Measurements from ENCODE around the gene HSPA1A. TPM values are rescaled to one million over a fixed set of nuclear protein-coding genes. Genes with fewer than 3 reads are reported as not detected.
"Not testable (repeated sequence)": the region's sequence is repeated elsewhere in the genome, so short reads cannot be mapped to it uniquely, and the experiment has no call there.

HSPA1A gene
- total and polyA plus RNA-seq, 9 of the 15 experiments (the other 6 are each of a cell fraction or from before 2014, with no cell fraction given), result 2.2 to 273 (median 107) TPM

DNA sequence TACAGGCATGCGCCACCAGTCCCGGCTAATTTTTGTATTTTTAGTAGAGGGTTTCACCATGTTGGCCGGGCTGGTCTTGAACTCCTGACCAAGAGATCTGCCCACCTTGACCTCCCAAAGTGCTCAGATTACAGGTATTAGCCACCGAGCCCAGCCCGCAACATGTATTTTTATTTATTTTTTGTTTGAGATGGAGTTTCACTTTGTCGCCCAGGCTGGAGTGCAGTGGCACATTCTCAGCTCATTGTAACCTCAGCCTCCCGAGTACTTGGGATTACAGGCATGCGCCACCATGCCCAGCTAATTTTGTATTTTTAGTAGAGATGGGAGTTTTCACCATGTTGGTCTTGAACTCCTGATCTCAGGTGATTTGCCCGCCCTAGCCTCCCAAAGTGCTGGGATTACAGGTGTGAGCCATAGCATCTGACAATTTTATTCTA, 22.8 kb downstream of the HSPA1A start:
- H3K9me3 ChIP-seq (replicated peaks; ENCODE audit: control insufficient read depth, insufficient read depth, low read depth, low read length); in situ Hi-C loops (cut with MboI); DNase-seq (ENCODE audit: extremely low read depth in 1 of 4, low spot score in 3 of 4); ATAC-seq; H2AFZ ChIP-seq (ENCODE audit: low read depth, low read length); BruUV-seq (replicated peaks); H3K27me3 ChIP-seq (ENCODE audit: control insufficient read depth in 2 of 2, insufficient read depth in 2 of 2, low read length in 2 of 2); H3K9me1 ChIP-seq (ENCODE audit: control insufficient read depth, insufficient read depth, low read length); FAIRE-seq; intact Hi-C loops (cut with micrococcal nuclease): not testable (repeated sequence)
- H3K27ac ChIP-seq (ENCODE audit: extremely low read depth, low read depth, low read length), result peak overlapping the region; percentile 88; the same call in 2 of the 3 replicates
- H3K9ac ChIP-seq (ENCODE audit: insufficient read depth in 1 of 2, low read depth in 2 of 2, low read length in 2 of 2), result peak overlapping the region; percentile 98 to 100
- H3K4me3 ChIP-seq, result peak overlapping the region; percentile 85
- peak overlapping the region; percentile 94 for H3K4me2 ChIP-seq (ENCODE audit: insufficient read depth, low read length)
- POLR2A ChIA-PET, result interaction anchor here (0.6 to 15.7 kb wide), 26 partner anchors 2 to 297 kb away, joined by 3 to 229 read pairs (median 5); partner anchors contain the start of genes ABHD16A, APOM, BAG6 and C6orf47
- H4K20me1 ChIP-seq (replicated peaks; ENCODE audit: control insufficient read depth, insufficient read depth, low read length), result peaks cover 30% of the 10 kb centered on the region
- 29% methylated on average over 9 of the region's 9 CpGs for WGBS (ENCODE audit: insufficient coverage, low coverage, missing lambda C conversion rate)
- H3K79me2 ChIP-seq (ENCODE audit: control insufficient read depth, insufficient read depth, low read length), result peaks cover 58% of the 10 kb centered on the region
- peaks cover 60% of the 10 kb centered on the region for H3K36me3 ChIP-seq (ENCODE audit: control insufficient read depth, insufficient read depth, low read length)
- peaks cover 26 to 43% of the 10 kb centered on the region in 2 experiments for H3K4me1 ChIP-seq (replicated peaks in 1 of 2; ENCODE audit: control insufficient read depth in 2 of 2, insufficient read depth in 2 of 2, low read length in 2 of 2)
- CTCF ChIA-PET (ENCODE audit: low intra/inter-chr PET ratio), result interaction anchor here (0.6 kb wide), 1 partner anchor 10 kb away, joined by 3 read pairs; no protein-coding TSS in a partner anchor
- TF ChIP-seq, protein P1, sequence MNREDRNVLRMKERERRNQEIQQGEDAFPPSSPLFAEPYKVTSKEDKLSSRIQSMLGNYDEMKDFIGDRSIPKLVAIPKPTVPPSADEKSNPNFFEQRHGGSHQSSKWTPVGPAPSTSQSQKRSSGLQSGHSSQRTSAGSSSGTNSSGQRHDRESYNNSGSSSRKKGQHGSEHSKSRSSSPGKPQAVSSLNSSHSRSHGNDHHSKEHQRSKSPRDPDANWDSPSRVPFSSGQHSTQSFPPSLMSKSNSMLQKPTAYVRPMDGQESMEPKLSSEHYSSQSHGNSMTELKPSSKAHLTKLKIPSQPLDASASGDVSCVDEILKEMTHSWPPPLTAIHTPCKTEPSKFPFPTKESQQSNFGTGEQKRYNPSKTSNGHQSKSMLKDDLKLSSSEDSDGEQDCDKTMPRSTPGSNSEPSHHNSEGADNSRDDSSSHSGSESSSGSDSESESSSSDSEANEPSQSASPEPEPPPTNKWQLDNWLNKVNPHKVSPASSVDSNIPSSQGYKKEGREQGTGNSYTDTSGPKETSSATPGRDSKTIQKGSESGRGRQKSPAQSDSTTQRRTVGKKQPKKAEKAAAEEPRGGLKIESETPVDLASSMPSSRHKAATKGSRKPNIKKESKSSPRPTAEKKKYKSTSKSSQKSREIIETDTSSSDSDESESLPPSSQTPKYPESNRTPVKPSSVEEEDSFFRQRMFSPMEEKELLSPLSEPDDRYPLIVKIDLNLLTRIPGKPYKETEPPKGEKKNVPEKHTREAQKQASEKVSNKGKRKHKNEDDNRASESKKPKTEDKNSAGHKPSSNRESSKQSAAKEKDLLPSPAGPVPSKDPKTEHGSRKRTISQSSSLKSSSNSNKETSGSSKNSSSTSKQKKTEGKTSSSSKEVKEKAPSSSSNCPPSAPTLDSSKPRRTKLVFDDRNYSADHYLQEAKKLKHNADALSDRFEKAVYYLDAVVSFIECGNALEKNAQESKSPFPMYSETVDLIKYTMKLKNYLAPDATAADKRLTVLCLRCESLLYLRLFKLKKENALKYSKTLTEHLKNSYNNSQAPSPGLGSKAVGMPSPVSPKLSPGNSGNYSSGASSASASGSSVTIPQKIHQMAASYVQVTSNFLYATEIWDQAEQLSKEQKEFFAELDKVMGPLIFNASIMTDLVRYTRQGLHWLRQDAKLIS (CRISPR knock-in tag; IDR thresholded peaks at IDR 0.05), result 0 out of 2 replicates have a peak, but pooled peaks have one; percentile 1
- TF ChIP-seq CHD1 (IDR thresholded peaks at IDR 0.05; ENCODE audit: low read length) (peak; percentile 47), STAG1 (CRISPR knock-in tag; IDR thresholded peaks at IDR 0.05; ENCODE audit: borderline replicate concordance) (0 out of 2 replicates have a peak, but pooled peaks have one; percentile 7), ZNF263 (CRISPR knock-in tag; IDR thresholded peaks at IDR 0.05; ENCODE audit: borderline replicate concordance) (0 out of 2 replicates have a peak, but pooled peaks have one; percentile 18), LCOR (CRISPR knock-in tag; IDR thresholded peaks at IDR 0.05) (0 out of 2 replicates have a peak, but pooled peaks have one; percentile 0), SUPT5H (IDR thresholded peaks at IDR 0.05) (peak; percentile 51; the same call in 1 of the 2 replicates), KAT7 (CRISPR knock-in tag; IDR thresholded peaks at IDR 0.05; ENCODE audit: borderline replicate concordance) (peak; percentile 8; the same call in 1 of the 2 replicates), RBFOX2 (IDR thresholded peaks at IDR 0.05; ENCODE audit: low read depth, low read length) (peak; percentile 62), POLR2A (conservative IDR thresholded peaks at IDR 0.05) (peak; percentile 50), ZBED1 (IDR thresholded peaks at IDR 0.05) (peak; percentile 56; the same call in 1 of the 2 replicates), POLR2B (IDR thresholded peaks at IDR 0.05; ENCODE audit: low read depth, partially characterized antibody) (peak; percentile 20)
- TF ChIP-seq, protein P2, sequence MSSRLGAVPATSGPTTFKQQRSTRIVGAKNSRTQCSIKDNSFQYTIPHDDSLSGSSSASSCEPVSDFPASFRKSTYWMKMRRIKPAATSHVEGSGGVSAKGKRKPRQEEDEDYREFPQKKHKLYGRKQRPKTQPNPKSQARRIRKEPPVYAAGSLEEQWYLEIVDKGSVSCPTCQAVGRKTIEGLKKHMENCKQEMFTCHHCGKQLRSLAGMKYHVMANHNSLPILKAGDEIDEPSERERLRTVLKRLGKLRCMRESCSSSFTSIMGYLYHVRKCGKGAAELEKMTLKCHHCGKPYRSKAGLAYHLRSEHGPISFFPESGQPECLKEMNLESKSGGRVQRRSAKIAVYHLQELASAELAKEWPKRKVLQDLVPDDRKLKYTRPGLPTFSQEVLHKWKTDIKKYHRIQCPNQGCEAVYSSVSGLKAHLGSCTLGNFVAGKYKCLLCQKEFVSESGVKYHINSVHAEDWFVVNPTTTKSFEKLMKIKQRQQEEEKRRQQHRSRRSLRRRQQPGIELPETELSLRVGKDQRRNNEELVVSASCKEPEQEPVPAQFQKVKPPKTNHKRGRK (tag; IDR thresholded peaks at IDR 0.05), result 0 out of 2 replicates have a peak, but pooled peaks have one; percentile 19
- TF ChIP-seq, protein P3, sequence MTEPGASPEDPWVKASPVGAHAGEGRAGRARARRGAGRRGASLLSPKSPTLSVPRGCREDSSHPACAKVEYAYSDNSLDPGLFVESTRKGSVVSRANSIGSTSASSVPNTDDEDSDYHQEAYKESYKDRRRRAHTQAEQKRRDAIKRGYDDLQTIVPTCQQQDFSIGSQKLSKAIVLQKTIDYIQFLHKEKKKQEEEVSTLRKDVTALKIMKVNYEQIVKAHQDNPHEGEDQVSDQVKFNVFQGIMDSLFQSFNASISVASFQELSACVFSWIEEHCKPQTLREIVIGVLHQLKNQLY (CRISPR knock-in tag; conservative IDR thresholded peaks at IDR 0.05), result 0 out of 4 replicates have a peak, but pooled peaks of 1 of the 2 experiments have one; percentile 33
- TF ChIP-seq, protein P4, sequence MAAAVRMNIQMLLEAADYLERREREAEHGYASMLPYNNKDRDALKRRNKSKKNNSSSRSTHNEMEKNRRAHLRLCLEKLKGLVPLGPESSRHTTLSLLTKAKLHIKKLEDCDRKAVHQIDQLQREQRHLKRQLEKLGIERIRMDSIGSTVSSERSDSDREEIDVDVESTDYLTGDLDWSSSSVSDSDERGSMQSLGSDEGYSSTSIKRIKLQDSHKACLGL (CRISPR knock-in tag; IDR thresholded peaks at IDR 0.05; ENCODE audit: borderline replicate concordance, poor library complexity, severe bottlenecking), result peak; percentile 5
